Epithelial cell of proximal tubule (primary cell): ENCODE measurements around the gene TRIM58. TPM values are rescaled to one million over a fixed set of nuclear protein-coding genes. Genes with fewer than 3 reads are reported as not detected.

Experiments used
- DNase-seq: peaks from one replicate; pipeline ENCODE4 v3.0.0-alpha.2; 2011; ENCODE audit warnings: low read depth
- H3K4me3 ChIP-seq: 2 replicates; pipeline ENCODE4 v1.5.1; 2011; ENCODE audit warnings: low read depth, mild to moderate bottlenecking, low read length
- total RNA-seq: library from RNA; depleted of rRNA; stranded (reverse); fragments of >200 nt; gene quantifications from 2 replicates; pipeline ENCODE4 v1.2.3, GENCODE V29; 2015
- TF ChIP-seq, protein P1 (sequence below): conservative IDR thresholded peaks from 2 replicates; pipeline ENCODE4 v1.5.1; 2012; ENCODE audit warnings: low read depth, mild to moderate bottlenecking, low read length

TRIM58 gene
- total RNA-seq, 1 donor from 2014 or later: 2.0 TPM

DNA sequence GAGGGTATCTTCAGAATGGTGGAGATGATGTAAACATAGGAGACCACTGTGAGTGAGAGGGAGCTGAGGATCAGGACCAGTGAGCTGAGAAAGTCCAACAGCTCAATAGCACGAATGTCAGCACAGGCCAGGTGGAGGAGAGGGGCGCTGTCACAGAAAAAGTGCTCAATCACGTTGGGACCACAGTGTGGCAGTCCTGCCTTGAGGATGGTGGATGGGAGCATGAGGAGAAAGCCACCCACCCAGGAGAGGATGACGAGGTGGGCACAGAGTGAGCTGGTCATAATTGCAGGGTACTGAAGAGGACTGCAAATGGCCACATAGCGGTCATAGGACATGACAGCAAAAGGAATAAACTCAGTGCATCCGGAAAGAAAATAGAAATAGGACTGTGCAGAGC, 23.4 kb upstream of the TRIM58 start:
- DNase-seq: no peak
- TF ChIP-seq, protein P1, sequence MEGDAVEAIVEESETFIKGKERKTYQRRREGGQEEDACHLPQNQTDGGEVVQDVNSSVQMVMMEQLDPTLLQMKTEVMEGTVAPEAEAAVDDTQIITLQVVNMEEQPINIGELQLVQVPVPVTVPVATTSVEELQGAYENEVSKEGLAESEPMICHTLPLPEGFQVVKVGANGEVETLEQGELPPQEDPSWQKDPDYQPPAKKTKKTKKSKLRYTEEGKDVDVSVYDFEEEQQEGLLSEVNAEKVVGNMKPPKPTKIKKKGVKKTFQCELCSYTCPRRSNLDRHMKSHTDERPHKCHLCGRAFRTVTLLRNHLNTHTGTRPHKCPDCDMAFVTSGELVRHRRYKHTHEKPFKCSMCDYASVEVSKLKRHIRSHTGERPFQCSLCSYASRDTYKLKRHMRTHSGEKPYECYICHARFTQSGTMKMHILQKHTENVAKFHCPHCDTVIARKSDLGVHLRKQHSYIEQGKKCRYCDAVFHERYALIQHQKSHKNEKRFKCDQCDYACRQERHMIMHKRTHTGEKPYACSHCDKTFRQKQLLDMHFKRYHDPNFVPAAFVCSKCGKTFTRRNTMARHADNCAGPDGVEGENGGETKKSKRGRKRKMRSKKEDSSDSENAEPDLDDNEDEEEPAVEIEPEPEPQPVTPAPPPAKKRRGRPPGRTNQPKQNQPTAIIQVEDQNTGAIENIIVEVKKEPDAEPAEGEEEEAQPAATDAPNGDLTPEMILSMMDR: no peak
- H3K4me3 ChIP-seq: no peak overlapping the region

DNA sequence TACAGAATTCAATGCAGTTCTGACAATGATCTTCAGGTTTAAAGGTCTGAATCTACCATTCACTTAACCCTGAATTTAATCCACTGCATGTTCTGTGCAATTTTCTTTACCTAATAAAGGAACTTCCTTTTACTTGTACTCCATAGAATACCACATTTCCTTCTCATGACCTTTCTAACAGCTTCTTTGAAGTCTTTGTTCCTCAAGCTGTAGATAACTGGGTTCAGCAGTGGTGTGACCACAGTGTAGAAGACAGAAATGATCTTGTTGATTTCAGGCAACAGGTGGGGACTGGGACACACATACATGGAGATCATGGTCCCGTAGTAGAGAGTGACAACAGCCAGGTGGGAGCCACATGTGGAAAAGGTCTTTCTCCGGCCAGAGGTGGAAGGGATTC, 16.2 kb upstream of the TRIM58 start:
- no peak for DNase-seq
- TF ChIP-seq, protein P1: no peak
- no peak overlapping the region for H3K4me3 ChIP-seq

DNA sequence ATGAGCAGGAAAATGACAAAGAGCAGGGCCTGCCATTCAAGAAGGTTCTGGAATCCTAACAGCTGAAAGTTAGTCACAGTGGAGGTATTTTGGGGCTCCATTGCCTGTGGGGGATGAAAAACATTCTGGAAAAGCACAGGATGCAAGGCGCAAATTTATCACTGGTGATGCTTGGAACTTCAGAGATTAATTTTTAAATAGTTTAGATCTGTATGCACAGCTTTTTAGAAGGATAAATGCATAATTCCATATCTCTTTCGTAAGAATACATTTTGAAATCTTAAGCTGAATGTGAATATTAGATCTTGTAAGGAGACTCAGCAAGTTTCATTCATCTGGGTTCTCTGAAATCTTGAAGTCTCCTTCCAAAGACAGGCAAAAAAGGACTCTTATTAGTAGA, 15.2 kb upstream of the TRIM58 start, which contains the start of gene OR11L1:
OR11L1 (minus strand) TSS at position 101 of the 400 bp plus-strand sequence; CDS start at position 101, 0 bp downstream.
- DNase-seq: no peak
- H3K4me3 ChIP-seq: no peak within 1 kb of the TSS
- TF ChIP-seq, protein P1: no peak

DNA sequence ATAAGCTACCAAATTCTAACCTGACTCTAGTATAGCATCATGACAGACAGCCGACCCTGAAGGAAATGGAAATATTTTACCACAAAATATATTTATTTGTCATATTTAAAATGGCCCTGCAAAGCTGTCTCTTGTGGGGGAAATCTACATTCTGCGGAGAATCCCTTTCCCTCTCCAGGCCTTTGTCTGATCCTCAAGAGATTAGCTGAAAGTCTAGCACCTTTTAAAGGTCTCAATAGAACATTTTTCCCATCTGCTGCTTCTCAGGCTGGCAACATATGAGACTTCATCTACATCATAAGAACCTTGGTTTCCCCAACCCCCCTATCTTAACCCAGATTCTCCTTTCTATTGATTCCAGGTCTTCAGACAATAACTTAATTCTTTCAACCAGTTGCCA, 13.6 kb upstream of the TRIM58 start:
- no peak for DNase-seq
- no peak overlapping the region for H3K4me3 ChIP-seq
- TF ChIP-seq, protein P1: no peak

DNA sequence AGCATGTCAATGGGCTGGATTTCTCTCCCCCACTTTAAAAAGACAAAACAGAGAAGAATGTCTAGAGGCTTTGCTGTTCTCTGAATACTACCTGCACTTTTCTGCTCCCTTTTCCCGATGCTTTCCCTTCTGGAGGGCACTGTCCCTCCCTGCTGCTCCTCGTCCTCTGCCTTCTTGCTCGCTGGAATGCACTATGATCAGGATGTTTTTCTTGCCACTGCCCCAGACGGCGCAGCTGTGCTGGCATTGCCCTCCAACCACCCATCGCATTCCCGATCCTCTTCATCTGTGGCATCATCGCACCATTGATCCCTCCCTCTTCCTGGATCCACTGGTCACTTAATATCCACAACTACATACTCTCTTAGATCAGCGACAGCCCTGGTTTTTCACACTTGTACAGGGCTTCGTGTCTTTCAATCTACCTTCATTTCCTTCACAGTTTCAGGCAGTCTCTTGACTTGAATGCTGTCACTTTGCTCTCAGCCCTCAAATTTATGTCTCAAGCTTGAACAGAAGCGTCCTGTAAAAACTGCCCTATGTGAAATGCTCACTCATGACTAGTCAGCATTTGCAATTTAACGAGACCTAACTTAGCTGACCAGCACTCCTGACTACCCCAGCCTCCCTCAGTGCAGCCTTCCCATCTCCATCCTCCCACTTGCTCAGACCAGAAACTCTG, 11.8 kb upstream of the TRIM58 start:
- DNase-seq: no peak
- TF ChIP-seq, protein P1: no peak
- H3K4me3 ChIP-seq: no peak overlapping the region

DNA sequence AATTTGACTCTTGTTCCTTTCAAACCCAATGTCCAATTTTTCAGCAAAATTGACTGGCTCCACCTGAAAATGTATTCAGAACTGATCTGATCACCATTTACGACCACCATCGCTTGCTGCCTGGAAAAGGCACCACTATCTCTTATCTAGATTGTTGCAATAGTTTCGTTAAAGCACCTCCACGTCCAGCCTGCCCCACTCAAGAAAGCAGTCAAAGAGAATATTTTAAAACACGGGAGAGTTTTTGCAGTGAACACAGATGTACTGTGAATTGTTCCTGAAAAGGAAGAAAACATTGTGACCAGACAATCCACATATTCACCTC, 11.3 kb upstream of the TRIM58 start:
- H3K4me3 ChIP-seq: no peak overlapping the region
- TF ChIP-seq, protein P1: no peak
- DNase-seq: no peak

DNA sequence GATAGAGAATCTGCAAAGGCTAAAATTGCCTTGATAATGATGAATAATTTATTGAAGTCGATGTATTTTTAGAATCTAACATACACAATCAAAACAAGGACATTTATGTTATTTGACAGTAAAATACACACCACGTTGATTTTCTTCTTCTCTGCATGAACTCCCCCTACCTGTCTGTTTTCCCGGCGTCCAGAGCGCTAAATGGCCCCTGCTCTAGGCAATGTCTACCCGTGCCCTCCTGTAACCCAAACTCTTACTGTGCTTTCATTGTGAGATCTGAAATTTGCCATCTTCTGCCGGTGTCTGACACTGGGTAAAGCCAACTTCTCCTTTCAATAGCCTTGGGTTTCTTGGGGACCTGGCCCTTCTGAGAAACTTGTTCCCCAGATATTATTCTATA, 8.6 kb upstream of the TRIM58 start:
- DNase-seq: no peak
- TF ChIP-seq, protein P1: no peak
- H3K4me3 ChIP-seq: no peak overlapping the region
